MM.1S (cell line): Measurements from ENCODE around the gene ATP13A3.

Source experiments
- DNase-seq: peaks from one replicate; pipeline ENCODE4 v3.0.0-alpha.2; 2015
- H2AFZ ChIP-seq: fragments of 300-600 bp; sonication (generic); 2 replicates; pipeline ENCODE4 v1.6.0; 2016; ENCODE audit warnings: antibody characterized with exemption, low read length
- H3F3A ChIP-seq: fragments of 300-600 bp; sonication (generic); 2 replicates; pipeline ENCODE4 v1.6.1; 2016; ENCODE audit warnings: mild to moderate bottlenecking, antibody characterized with exemption, low read length, moderate library complexity, mixed read lengths; ENCODE audit not compliant: insufficient read depth
- H3K27ac ChIP-seq: fragments of 300-600 bp; sonication (generic); 2 replicates; pipeline ENCODE4 v1.5.1; 2016; ENCODE audit warnings: mild to moderate bottlenecking, low read length
- H3K27me3 ChIP-seq: fragments of 300-600 bp; sonication (generic); replicated peaks from 2 replicates; pipeline ENCODE4 v1.6.0; 2016; ENCODE audit warnings: low read length; ENCODE audit not compliant: insufficient read depth
- H3K36me3 ChIP-seq: fragments of 300-600 bp; sonication (generic); replicated peaks from 2 replicates; pipeline ENCODE4 v1.6.1; 2016; ENCODE audit warnings: mild to moderate bottlenecking, low read length, mixed read lengths; ENCODE audit not compliant: insufficient read depth
- H3K4me1 ChIP-seq: fragments of 300-600 bp; sonication (generic); 2 replicates; pipeline ENCODE4 v1.6.1; 2016; ENCODE audit warnings: low read length, mixed read lengths
- H3K4me2 ChIP-seq: fragments of 300-600 bp; sonication (generic); 2 replicates; pipeline ENCODE4 v1.6.0; 2016; ENCODE audit warnings: low read depth, low read length
- H3K4me3 ChIP-seq: fragments of 300-600 bp; sonication (generic); 2 replicates; pipeline ENCODE4 v1.5.1; 2016; ENCODE audit warnings: low read length, mixed read lengths
- H3K79me2 ChIP-seq: fragments of 300-600 bp; sonication (generic); 2 replicates; pipeline ENCODE4 v1.6.1; 2016; ENCODE audit warnings: mixed run types, low read length, mixed read lengths
- H3K9ac ChIP-seq: fragments of 300-600 bp; sonication (generic); 2 replicates; pipeline ENCODE4 v1.6.1; 2016; ENCODE audit warnings: low read length, mixed read lengths
- H3K9me2 ChIP-seq: fragments of 300-600 bp; sonication (generic); replicated peaks from 2 replicates; pipeline ENCODE4 v1.6.1; 2016; ENCODE audit warnings: mild to moderate bottlenecking, low read length, mixed read lengths; ENCODE audit not compliant: insufficient read depth
- H3K9me3 ChIP-seq: fragments of 300-600 bp; sonication (generic); replicated peaks from 2 replicates; pipeline ENCODE4 v1.6.1; 2016; ENCODE audit warnings: mild to moderate bottlenecking, low read length, mixed read lengths; ENCODE audit not compliant: insufficient read depth
- H4K20me1 ChIP-seq: fragments of 300-600 bp; sonication (generic); 2 replicates; pipeline ENCODE4 v1.6.1; 2016; ENCODE audit warnings: mild to moderate bottlenecking, low read length, moderate library complexity, mixed read lengths; ENCODE audit not compliant: insufficient read depth
- CTCF ChIP-seq: fragments of 300-600 bp; sonication (generic); IDR thresholded peaks from 2 replicates; pipeline ENCODE4 v1.5.1; 2016; ENCODE audit warnings: antibody characterized with exemption, low read length, mixed read lengths
- EZH2 ChIP-seq: fragments of 300-600 bp; sonication (generic); optimal IDR thresholded peaks from 2 replicates; pipeline ENCODE3; 2017; ENCODE audit warnings: low read depth, mild to moderate bottlenecking, antibody characterized with exemption, low read length, mixed read lengths
- EZH2phosphoT487 ChIP-seq: fragments of 300-600 bp; sonication (generic); IDR thresholded peaks from 2 replicates; pipeline ENCODE4 v1.6.1; 2018; ENCODE audit warnings: antibody characterized with exemption, low read length

Gene ATP13A3

DNA sequence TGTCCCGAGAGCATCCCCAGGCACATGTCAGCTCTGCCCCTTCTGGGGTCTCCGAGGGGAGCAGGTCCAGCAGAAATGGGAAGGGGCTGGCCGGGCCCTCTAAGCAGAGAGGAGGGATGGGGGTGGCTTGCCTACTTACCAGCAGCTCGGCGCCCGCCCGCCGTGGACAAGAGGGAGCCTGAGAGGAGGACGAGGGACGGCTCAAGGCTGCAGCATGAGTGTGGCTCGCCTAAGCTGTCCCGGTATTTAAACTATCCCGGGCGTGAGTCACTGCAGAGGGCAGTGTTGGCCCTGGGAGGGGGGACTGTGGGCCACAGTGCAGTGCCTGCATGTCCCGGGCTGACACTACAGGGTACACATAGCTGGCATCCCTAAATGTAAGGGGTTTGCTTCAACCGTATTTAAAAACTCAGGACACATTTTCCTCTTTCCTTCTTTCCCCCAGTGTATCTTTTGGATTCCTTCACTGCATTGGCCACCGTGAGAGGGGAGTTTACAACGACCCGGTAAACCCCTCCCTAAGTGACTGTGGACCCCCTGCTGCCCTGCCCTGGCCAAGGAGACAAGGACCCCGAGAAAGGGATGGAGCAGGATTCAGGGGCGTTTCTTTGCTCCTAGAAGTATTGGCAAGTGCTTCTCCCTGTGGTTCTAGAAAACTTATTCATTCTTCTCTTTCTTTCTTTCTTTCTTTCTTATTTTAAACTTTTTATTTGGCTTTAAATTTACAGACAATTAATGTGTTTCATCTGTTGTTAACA is 117.1 kb downstream of the ATP13A3 start, which contains the start of gene LRRC15:
Gene LRRC15 (minus strand): TSS at position 222 of the 758 bp plus-strand sequence. CDS start 8,700 bp downstream, outside the sequence.
- Histone ChIP-seq H3K79me2 (no peaks in the 10 kb centered on the region), H3K27ac (no peak within 1 kb of the TSS), H2AFZ (0 out of 2 replicates have a peak within 1 kb of the TSS, but pooled peaks have one; percentile 5), H3K9me3 (no peaks in the 10 kb centered on the region), H3K9me2 (no peaks in the 10 kb centered on the region), H3K4me1 (no peaks in the 10 kb centered on the region), H3K4me3 (no peak within 1 kb of the TSS), H4K20me1 (no peaks in the 10 kb centered on the region), H3K4me2 (no peak within 1 kb of the TSS), H3K9ac (no peak within 1 kb of the TSS), H3K36me3 (no peaks in the 10 kb centered on the region), H3F3A (no peaks in the 10 kb centered on the region), H3K27me3 (peaks cover 26% of the 10 kb centered on the region)
- DNase-seq = no peak
- TF ChIP-seq EZH2phosphoT487 = no peak
- TF ChIP-seq EZH2 = no peak
- TF ChIP-seq CTCF = no peak

GRCh38 chr3:194368918-194369317 is 117.9 kb downstream of the ATP13A3 start:
- no peaks in the 10 kb centered on the region for H3K36me3 ChIP-seq
- H3K9me3 ChIP-seq = no peaks in the 10 kb centered on the region
- TF ChIP-seq EZH2phosphoT487 (no peak), CTCF (no peak), EZH2 (no peak)
- no peak overlapping the region for H3K4me2 ChIP-seq
- no peak overlapping the region for H3K4me3 ChIP-seq
- no peaks in the 10 kb centered on the region for H3K79me2 ChIP-seq
- H3F3A ChIP-seq = no peaks in the 10 kb centered on the region
- no peaks in the 10 kb centered on the region for H4K20me1 ChIP-seq
- no peak overlapping the region for H3K9ac ChIP-seq
- H3K27me3 ChIP-seq = peaks cover 26% of the 10 kb centered on the region
- no peak overlapping the region for H3K27ac ChIP-seq
- no peak for DNase-seq
- H3K4me1 ChIP-seq = no peaks in the 10 kb centered on the region
- H2AFZ ChIP-seq = no peak overlapping the region
- H3K9me2 ChIP-seq = no peaks in the 10 kb centered on the region

GRCh38 chr3:194367992-194368841 is 118.6 kb downstream of the ATP13A3 start:
- TF ChIP-seq CTCF (no peak), EZH2 (no peak), EZH2phosphoT487 (no peak)
- Histone ChIP-seq H3K36me3 (no peaks in the 10 kb centered on the region), H3K4me3 (no peak overlapping the region), H3K4me2 (no peak overlapping the region), H3F3A (no peaks in the 10 kb centered on the region), H4K20me1 (no peaks in the 10 kb centered on the region), H3K79me2 (no peaks in the 10 kb centered on the region), H3K27me3 (peaks cover 28% of the 10 kb centered on the region), H3K9me3 (no peaks in the 10 kb centered on the region), H3K9me2 (no peaks in the 10 kb centered on the region), H3K4me1 (no peaks in the 10 kb centered on the region), H2AFZ (no peak overlapping the region), H3K27ac (no peak overlapping the region), H3K9ac (no peak overlapping the region)
- no peak for DNase-seq
